ENCODE results near the gene ANTKMT.

DNA sequence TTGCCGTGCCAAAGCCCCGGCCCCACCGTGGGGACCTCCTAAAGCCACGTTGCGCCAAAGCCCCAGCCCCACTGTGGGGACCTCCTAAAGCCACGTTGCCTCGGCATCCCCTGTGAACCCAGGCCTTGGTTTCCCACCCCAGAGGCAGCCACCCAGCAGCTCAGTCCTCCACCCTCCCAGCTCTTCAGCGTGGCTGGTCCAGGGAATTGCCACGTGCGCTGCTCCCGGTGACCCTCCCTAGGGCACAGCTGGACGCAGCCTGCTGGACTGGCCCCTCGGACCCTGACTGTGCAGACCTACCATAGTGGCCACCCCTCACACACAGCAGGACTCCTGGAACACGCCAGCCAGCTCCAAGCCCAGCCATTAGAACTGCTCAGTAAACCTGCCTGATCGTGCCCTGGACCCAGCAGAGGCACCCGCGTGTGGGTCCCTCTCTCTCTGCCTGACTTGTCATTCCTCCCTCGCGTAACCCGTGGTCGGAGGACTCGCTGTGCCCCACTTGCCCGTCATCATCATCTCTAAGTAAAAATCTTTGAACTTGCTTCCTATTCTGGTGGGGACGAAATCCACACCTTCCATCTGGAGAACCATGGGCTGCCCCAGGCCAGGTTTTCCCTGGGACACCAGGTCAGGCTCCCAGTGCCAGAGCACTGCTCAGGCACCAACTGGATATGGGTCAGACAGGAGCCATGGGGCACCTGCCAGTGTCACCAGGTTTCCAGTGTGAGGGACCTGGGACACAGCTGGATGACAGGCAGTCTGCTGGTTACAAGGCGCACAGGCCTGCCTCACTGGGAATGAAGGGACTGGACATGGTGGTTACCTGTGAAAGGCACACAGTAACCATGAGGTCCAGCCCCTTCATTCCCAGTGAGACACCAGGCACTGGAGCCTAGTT lies 14.3 kb downstream of the ANTKMT start:
- TF ChIP-seq EP300 (IDR thresholded peaks at IDR 0.05; ENCODE audit: borderline replicate concordance) (no peak), TEAD4 (IDR thresholded peaks at IDR 0.05) (no peak)
- TF ChIP-seq, protein P1, sequence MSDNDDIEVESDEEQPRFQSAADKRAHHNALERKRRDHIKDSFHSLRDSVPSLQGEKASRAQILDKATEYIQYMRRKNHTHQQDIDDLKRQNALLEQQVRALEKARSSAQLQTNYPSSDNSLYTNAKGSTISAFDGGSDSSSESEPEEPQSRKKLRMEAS (IDR thresholded peaks at IDR 0.05): no peak
